Cardiac ventricle fibroblast (primary cell): ENCODE data around the gene RAB5IF. TPM values are rescaled to one million over a fixed set of nuclear protein-coding genes. Genes with fewer than 3 reads are reported as not detected.

Experiments used
- total RNA-seq: library from RNA; depleted of rRNA; stranded (reverse); fragments of >200 nt; gene quantifications from 2 replicates; pipeline ENCODE4 v1.2.3, GENCODE V29; 2015

Gene RAB5IF
- 62.5 and 67.3 TPM in 2 replicates for total RNA-seq

GRCh38 chr20:36605399-36606157 lies at the start of gene RAB5IF:
RAB5IF (plus strand) TSS chr20:36605779; CDS start chr20:36605952, 173 bp downstream.

GRCh38 chr20:36573103-36573797 lies 32.3 kb upstream of the RAB5IF start, which contains the start of gene TGIF2:
TGIF2 (plus strand) TSS chr20:36573597; CDS start chr20:36578775, 5,178 bp downstream.

GRCh38 chr20:36645998-36646397 lies 40.4 kb downstream of the RAB5IF start, which contains the start of gene SLA2:
SLA2 (minus strand) TSS chr20:36646196; CDS start chr20:36641335, 4,861 bp downstream.

Other genes starting within 250 kb of the RAB5IF start
- gene MYL9, start 64.3 kb upstream of the RAB5IF start, total RNA-seq = 30.6 and 39.0 TPM in 2 replicates
- 5.4 and 7.4 TPM in 2 replicates for gene TGIF2, start 32.2 kb upstream of the RAB5IF start, total RNA-seq
- not detected in 2 replicates for gene SLA2, start 40.4 kb downstream of the RAB5IF start, total RNA-seq
- gene NDRG3, start 140.3 kb downstream of the RAB5IF start, total RNA-seq = 18.8 and 19.6 TPM in 2 replicates
- gene DSN1, start 168.0 kb downstream of the RAB5IF start, total RNA-seq = 6.7 and 7.0 TPM in 2 replicates